HG03095 (cell line): ENCODE results near the gene MARS1.
"Not testable (repeated sequence)": the region's sequence is repeated elsewhere in the genome, so short reads cannot be mapped to it uniquely, and the experiment has no call there.

Experiments used
- ATAC-seq: cut with Tn5 transposase; IDR thresholded peaks from one replicate; pipeline ENCODE4 v1.9.1; 2021; ENCODE audit warnings: moderate library complexity; ENCODE audit not compliant: unreplicated experiment

The MARS1 gene

DNA sequence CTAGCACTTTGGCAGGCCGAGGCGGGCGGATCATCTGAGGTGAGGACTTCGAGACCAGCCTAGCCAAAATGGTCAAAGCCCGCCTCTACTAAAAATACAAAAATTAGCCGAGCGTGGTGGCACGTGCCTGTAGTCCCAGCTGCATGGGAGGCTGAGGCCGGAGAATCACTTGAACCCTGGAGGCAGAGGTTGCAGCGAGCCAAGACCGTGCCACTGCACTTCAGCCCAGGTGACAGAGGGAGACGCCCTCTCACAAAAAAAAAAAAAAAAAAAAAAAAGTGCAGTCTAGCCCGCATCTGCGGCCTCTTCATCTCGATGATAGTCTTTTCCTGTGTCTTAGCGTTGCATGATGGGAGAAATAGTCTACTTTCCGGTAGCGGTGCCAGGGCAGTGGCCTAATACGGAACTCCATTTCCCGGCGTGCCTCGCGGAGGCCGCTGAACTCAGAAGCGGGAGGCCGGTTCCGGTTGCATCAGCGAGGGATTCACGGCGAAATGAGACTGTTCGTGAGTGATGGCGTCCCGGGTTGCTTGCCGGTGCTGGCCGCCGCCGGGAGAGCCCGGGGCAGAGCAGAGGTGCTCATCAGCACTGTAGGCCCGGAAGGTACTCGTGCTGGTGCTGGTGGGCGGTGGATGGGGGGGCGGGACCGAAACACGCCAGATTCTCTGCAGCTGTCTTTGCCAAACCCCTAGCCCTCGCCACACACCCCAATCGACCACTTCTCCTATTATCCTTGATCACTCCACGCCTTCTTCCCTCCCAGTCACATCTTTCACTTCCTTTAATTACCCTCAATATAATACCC, at the start of gene MARS1:
Gene MARS1, plus strand, starts transcription at position 472 of the 805 bp plus-strand sequence. Its CDS starts 23 bp downstream, at position 495.
- peak; percentile 97 for ATAC-seq

DNA sequence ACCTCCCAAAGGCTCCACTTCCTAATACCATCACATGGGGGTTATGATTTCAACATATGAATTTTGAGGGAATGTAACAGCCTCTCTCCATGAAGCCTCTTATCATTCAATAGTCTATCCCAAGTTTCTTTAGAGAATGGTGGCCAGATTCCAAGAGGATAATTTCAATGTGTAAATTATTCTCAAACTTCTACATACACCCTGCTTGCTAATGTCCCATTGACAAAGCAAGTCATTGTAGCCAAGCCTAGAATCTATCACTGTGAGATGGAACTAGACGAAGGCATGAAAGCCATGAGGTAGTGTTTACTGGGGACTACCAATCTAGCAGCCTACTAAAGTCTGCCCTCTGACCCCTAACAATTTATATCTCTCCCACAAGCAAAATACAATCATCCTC, 49.5 kb upstream of the MARS1 start:
- ATAC-seq = no peak

DNA sequence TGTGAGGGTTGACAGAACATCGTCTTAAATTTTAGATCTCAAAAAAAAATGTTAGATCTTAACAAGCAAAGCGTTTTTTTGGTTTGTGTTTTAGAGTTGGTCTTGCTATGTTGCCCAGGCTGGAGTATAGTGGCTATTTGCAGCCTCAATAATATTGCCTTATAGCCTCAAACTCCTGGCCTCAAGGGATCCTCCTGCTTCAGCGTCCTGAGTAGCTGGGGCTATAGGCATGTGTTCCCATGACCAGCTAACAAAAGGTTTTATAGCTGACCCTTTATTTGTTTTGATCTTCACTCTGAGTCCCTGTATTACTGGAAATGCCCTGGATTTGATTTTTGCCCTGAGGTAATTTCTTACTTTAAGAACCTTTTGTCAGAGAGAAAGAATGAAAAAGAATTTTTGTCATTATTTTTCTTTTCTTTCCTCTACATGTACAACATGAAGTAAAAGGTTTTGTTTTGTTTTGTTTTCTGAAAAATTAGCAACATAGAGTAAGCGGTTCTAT, 48.1 kb upstream of the MARS1 start:
- no peak for ATAC-seq

DNA sequence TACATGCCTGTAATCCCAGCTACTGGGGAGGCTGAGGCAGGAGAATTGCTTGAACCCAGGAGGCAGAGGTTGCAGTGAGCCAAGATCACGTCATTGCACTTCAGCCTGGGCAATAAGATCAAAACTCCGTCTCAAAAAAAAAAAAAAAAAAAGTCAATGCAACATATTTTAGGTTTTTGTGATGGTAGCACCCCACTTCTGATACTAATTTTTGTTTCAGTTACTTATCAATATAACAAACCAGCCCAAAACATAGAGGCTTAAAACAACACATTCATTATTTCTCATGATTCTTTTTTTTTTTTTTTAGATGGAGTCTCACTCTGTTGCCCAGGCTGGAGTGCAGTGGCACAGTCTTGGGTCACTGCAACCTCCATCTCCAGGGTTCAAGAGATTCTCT, 46.5 kb upstream of the MARS1 start:
- ATAC-seq = not testable (repeated sequence)

DNA sequence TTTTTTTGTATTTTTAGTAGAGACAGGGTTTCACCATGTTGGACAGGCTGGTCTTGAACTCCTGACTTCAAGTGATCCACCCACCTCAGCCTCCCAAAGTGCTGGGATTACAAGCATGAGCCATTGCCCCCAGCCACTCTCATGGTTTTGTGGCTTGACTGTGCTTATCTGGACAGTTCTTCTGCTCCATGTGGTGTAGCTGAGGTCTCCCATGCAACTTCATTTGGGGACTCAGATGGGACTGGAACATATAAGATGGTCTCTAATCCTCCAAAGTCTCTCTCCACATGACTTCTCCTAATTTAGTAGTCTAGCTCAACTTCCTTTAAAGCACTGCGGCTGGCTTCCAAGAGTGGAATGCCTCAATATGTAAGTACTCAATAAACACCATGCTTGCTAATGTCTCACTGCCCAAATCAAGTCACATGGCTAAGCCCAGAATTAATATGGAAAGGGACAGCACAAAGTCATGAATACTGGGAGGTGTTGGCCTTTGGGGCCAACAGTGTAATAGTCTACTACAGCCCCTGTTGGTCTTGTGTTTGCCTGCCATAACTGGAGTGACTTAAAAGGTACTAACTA, 45.9 kb upstream of the MARS1 start:
- ATAC-seq = no peak

DNA sequence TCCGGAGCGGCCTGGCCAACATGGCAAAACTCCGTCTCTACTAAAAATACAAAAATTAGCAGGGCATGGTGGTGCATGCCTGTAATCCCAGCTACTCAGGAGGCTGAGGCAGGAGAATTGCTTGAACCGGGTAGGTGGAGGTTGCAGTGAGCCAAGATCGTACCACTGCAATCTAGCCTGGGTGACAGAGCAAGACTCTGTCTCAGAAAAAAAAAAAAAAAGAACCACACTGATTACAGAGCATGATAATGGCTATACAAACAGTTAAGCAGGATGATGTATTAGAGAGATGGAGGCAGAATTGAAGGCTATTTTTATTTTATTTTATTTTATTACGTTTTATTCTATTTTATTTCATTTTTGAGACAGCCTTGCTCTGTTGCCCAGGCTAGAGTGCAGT, 43.5 kb upstream of the MARS1 start:
- not testable (repeated sequence) for ATAC-seq

DNA sequence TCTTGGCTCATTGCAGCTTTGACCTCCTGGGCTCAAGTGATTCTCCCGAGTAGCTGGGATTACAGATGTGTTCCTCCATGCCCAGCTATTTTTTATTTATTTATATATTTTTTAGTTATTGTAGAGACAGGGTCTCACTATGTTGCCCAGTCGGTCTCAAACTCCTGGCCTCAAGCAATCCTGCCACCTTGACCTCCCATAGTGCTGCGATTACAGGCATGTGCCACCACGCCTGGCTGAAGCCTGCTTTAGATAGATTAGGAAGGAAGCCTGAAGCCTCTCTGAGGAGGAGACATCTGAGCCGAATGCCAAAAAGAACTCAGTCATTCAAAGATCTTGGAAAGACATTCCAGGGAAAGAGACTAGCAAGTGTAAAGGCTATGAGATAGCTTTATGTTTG, 43.1 kb upstream of the MARS1 start:
- no peak for ATAC-seq

DNA sequence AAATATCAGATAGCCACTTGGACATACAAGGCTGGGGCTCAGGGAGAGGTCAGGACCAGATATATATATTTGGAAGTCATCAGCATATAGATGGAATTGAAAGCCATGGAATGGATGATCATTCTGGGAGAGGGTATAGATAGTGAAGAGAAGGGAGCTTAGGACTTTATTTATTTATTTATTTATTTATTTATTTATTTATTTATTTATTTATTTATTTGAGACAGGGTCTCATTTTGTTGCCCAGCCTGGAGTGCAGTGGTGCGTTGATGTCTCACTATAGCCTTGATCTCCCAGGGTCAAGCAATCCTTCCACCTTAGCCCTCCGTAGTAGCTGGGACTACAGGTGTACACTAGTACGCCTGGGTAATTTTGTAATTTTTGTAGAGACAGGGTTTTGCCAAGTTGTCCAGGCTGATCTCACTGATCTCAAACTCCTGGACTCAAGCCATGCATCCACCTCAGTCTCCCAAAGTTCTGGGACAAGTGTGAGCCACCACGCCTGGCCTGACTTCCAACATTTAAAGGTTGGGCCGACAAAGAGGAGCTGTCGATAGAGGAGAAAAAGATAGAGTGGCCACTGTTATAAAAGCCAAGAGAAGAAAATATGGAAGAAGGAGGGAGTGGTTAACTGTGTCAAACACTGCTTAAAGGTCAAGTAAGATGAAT, 41.4 kb upstream of the MARS1 start:
- ATAC-seq = no peak

DNA sequence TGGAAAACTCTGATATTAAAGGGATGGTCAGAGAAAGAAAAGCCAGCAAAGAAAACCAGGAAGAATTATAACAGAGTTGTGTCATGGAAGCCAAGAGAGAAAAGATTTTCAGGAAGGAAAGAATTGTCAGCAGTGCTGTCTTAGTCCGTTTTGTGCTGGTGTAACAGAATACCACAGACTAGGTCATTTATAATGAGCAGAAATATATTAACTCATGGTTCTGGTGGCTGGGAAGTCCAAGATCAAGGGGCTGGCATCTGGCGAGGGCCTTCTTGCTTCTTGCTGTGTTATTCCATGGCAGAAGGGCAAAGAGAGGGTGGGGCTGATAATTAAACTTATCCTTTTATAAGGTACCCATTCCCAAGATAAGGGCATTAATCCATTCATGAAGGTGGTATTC, 39.2 kb upstream of the MARS1 start:
- no peak for ATAC-seq

DNA sequence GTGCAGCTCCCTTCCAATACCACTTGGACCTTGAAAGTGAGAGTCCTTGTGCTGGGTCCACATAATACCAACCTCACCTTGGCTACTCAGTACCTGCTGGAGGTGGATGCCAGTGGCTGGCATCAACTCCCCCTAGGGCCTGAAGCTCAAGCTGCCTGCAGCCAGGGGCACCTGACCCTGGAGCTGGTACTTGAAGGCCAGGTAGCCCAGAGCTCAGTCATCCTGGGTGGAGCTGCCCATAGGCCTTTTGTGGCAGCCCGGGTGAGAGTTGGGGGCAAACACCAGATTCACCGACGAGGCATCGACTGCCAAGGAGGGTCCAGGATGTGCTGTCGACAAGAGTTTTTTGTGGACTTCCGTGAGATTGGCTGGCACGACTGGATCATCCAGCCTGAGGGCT, 38.5 kb upstream of the MARS1 start:
- ATAC-seq = no peak

DNA sequence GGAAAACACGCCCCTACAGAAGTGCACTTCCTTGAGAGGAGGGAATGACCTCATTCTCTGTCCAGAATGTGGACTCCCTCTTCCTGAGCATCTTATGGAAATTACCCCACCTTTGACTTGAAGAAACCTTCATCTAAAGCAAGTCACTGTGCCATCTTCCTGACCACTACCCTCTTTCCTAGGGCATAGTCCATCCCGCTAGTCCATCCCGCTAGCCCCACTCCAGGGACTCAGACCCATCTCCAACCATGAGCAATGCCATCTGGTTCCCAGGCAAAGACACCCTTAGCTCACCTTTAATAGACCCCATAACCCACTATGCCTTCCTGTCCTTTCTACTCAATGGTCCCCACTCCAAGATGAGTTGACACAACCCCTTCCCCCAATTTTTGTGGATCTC, 37.8 kb upstream of the MARS1 start:
- no peak for ATAC-seq

DNA sequence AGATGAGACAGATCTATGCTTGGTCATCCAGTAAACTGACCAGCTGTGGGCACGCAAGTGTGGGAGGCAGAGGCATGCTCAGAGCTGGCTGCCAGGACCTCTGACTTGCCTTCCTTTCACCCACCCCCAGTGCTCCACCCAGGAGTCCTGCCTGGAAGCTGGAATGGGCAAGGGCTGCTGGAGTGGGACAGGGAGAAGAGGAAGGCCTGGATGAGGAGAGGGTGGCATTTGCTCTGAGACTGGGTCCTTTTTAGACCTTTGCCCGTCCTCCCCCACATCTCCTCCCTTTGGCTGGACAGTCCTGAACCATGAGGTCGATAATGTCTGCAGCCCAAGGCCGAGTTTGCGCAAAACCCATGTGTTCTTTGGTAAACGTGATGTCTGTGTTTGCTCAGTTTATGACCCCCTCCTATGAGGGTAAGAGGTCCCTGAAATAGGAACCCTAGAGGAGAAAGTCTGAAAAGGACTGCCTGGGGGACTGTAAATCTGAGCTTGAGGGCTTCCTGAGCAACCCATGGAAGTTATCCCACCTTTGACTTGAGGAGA, 36.6 kb upstream of the MARS1 start:
- ATAC-seq = no peak

DNA sequence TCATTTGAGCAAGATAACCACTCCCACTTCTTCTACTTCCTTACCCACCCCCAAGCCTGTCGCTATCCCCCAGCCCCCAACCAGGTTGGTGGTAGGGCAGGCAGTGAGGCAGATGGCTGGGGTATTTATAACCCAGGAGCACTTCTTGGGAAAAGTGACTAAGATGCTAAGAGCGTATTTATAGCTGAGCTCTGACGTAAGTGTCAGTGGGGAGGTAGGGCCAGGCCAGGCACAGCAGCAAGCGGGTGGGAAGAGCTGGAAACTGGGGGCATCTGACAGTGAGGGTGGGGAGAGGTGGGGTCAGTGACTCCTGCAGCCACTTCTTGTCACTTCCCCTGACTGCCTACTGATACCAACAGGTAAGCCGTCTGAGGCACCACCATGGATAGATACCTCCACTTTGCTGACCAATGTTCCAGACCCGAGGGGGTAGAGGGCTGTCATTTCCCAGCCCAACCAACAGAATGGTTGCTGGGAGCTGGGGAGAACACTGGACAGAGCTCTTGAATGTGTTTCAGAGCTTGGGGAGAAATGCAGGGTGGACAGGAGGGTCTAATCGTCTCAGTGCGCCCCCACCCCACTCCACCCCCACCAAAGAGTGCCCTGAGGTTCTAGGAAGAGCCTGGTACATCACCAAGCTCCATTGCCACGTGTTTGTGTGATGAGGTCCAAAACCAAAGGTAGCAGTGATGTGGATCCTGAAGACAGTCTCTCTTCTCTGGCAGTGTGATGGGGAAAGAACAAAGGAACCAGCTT, 35.5 kb upstream of the MARS1 start:
- no peak for ATAC-seq

DNA sequence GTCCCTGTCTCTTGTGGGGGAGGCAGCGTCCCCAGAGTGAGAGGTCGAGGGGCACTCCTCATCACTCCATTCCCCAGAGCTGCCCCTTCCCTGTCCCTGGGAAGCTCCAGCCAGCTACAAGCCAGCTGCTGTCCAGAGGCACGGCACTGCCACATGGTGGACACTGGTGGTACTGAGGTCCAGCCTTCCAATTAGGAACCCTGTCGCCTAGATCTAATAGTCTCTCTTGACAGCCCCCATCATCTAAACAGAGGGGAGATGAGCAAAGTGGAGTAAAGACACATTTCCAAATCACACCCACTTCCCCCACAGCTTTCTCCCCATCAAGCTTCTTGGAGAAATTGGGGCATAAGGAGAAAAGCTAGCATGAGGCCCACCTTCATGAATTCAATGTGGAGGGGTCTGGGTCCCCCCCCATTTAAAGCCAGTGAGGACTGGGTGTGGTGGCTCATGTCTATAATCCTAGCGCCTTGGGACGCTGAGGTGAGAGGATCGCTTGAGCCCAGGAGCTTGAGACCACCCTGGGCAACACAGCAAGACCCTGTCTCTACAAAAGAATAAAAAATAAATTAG, 34.8 kb upstream of the MARS1 start:
- no peak for ATAC-seq

DNA sequence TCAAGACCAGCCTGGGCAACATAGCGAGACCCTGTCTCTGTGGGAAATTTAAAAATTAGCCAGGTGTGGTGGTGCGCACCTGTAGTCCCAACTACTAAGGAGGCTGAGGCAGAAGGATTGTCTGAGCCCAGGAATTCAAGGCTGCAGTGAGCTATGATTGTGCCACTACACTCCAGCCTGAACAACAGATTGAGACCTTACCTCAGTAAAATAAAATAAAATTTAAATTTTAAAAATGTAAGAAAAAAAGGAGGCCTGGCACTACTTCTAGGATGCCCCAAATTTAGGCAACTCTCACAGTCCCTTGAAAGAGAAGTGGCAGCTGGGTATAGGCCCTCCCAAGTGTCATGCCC, 33.7 kb upstream of the MARS1 start:
- ATAC-seq = no peak

DNA sequence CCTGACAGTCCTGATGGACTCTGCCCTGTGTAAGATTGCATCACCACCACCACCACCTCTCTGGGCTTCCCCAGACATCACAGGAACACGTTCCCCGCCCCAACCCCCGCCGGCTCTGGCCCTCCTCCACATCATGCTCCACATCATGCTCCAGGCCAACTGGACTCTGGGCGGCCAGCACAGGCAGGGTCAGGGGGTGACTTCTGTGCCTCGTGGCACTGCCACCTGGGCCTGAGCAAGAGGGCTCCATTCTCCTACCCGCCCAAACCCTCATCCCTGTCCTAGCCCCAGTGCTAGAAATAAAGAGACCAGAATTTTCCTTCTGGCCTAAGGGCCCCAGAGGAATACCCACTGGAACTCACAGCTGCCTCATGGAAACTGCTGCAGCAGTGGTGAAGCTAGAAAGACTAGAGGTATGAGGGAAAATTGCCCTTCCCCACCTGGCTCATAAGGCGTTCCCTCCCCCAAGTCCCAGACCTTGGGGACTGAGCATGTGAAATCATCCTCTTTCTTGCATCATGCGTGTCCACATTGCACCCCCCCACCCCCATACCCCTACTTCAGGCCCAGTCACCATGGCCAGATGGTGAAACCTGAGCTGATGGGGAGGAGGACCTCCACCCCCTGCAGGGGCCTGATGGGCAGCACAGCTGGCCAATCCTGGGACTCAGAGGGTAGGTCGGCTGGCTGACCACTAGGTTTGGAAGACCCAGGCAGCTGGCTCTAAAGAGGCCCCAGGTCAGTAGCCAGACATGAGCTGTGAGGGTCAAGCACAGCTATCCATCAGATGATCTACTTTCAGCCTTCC, 33.1 kb upstream of the MARS1 start, which contains the start of gene INHBE:
Gene INHBE, plus strand, starts transcription at position 742 of the 808 bp plus-strand sequence. CDS start 230 bp downstream, outside the sequence.
- ATAC-seq = no peak

DNA sequence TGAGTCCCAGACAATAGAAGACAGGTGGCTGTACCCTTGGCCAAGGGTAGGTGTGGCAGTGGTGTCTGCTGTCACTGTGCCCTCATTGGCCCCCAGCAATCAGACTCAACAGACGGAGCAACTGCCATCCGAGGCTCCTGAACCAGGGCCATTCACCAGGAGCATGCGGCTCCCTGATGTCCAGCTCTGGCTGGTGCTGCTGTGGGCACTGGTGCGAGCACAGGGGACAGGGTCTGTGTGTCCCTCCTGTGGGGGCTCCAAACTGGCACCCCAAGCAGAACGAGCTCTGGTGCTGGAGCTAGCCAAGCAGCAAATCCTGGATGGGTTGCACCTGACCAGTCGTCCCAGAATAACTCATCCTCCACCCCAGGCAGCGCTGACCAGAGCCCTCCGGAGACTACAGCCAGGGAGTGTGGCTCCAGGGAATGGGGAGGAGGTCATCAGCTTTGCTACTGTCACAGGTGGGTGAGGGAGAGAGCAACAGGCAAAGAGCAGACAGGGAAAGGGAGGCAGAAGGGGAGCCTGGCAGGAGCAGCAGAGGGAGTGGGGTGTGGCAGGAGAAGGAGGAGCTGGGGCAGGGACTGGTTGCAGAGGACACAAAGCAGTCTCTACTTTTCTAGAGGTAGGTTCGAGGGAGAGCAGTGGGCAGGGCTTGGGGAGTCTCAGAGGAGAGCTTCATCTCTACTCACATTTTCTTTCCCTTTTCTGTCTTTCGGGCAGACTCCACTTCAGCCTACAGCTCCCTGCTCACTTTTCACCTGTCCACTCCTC, 32.3 kb upstream of the MARS1 start:
- ATAC-seq = no peak

DNA sequence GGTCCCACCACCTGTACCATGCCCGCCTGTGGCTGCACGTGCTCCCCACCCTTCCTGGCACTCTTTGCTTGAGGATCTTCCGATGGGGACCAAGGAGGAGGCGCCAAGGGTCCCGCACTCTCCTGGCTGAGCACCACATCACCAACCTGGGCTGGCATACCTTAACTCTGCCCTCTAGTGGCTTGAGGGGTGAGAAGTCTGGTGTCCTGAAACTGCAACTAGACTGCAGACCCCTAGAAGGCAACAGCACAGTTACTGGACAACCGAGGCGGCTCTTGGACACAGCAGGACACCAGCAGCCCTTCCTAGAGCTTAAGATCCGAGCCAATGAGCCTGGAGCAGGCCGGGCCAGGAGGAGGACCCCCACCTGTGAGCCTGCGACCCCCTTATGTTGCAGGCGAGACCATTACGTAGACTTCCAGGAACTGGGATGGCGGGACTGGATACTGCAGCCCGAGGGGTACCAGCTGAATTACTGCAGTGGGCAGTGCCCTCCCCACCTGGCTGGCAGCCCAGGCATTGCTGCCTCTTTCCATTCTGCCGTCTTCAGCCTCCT, 31.6 kb upstream of the MARS1 start:
- ATAC-seq = no peak
